Smooth muscle cell (in vitro differentiated cells): ENCODE data around the gene CATSPERD. TPM values are rescaled to one million over a fixed set of nuclear protein-coding genes. Genes with fewer than 3 reads are reported as not detected.
A peak's percentile ranks its signal among the peaks of the same experiment; 100 is the strongest.

Experiments used
- DNase-seq: peaks from one replicate; lab custom pipeline; 2025; ENCODE audit not compliant: unreplicated experiment; lab: John Stamatoyannopoulos, UW
- H2AFZ ChIP-seq: fragments of 200-600 bp; sonication (generic); 2 replicates; pipeline ENCODE4 v1.6.0; 2016; ENCODE audit warnings: antibody characterized with exemption, low read depth, mild to moderate bottlenecking
- H3F3A ChIP-seq: fragments of 200-600 bp; sonication (generic); 2 replicates; pipeline ENCODE4 v1.6.0; 2017; ENCODE audit warnings: antibody characterized with exemption, low read depth
- H3K27ac ChIP-seq: fragments of 200-600 bp; sonication (generic); 2 replicates; pipeline ENCODE4 v1.5.1; 2016; ENCODE audit warnings: low read depth, mild to moderate bottlenecking
- H3K27me3 ChIP-seq: fragments of 200-600 bp; sonication (generic); 2 replicates; pipeline ENCODE4 v1.6.1; 2016; ENCODE audit warnings: low read depth, mild to moderate bottlenecking
- H3K36me3 ChIP-seq: fragments of 200-600 bp; sonication (generic); 2 replicates; pipeline ENCODE4 v1.5.1; 2016; ENCODE audit warnings: low read depth
- H3K4me1 ChIP-seq: fragments of 200-600 bp; sonication (generic); 2 replicates; pipeline ENCODE4 v1.5.1; 2016; ENCODE audit warnings: low read depth
- H3K4me2 ChIP-seq: fragments of 200-600 bp; sonication (generic); 2 replicates; pipeline ENCODE4 v1.6.0; 2016; ENCODE audit warnings: mild to moderate bottlenecking
- H3K4me3 ChIP-seq: fragments of 200-600 bp; sonication (generic); 2 replicates; pipeline ENCODE4 v1.5.1; 2016; ENCODE audit warnings: mild to moderate bottlenecking
- H3K79me2 ChIP-seq: fragments of 200-600 bp; sonication (generic); 2 replicates; pipeline ENCODE4 v1.6.0; 2016; ENCODE audit warnings: low read depth, mild to moderate bottlenecking
- H3K9ac ChIP-seq: fragments of 200-600 bp; sonication (generic); 2 replicates; pipeline ENCODE4 v1.6.0; 2016; ENCODE audit warnings: low read depth
- H3K9me3 ChIP-seq: fragments of 200-600 bp; sonication (generic); replicated peaks from 2 replicates; pipeline ENCODE4 v1.5.1; 2016; ENCODE audit warnings: low read depth
- H4K20me1 ChIP-seq: fragments of 200-600 bp; sonication (generic); 2 replicates; pipeline ENCODE4 v1.6.0; 2016; ENCODE audit warnings: low read depth
- CTCF ChIP-seq: fragments of 200-600 bp; sonication (generic); IDR thresholded peaks from 2 replicates; pipeline ENCODE4 v1.5.1; 2017; ENCODE audit warnings: borderline replicate concordance, mild to moderate bottlenecking, antibody characterized with exemption; ENCODE audit not compliant: insufficient read depth, poor library complexity, severe bottlenecking
- WGBS: methylation state at CpG from one replicate; pipeline ENCODE4 v1.1.7; 2016; ENCODE audit warnings: low lambda C conversion rate; 5-methylcytosine and 5-hydroxymethylcytosine counted together
- polyA plus RNA-seq: library from polyadenylated mRNA; unstranded; fragments of >200 nt; fragmentation: Nextera tagmentation; extraction: Ambion mirVana; gene quantifications from 2 replicates; pipeline ENCODE4 v1.2.1, GENCODE V29; 2016
- total RNA-seq: library from RNA; depleted of rRNA; stranded (reverse); fragments of >200 nt; gene quantifications from 2 replicates; pipeline ENCODE4 v1.2.3, GENCODE V29; 2014

Gene CATSPERD
- total and polyA plus RNA-seq, 2 experiments from 2014 or later = not detected

DNA sequence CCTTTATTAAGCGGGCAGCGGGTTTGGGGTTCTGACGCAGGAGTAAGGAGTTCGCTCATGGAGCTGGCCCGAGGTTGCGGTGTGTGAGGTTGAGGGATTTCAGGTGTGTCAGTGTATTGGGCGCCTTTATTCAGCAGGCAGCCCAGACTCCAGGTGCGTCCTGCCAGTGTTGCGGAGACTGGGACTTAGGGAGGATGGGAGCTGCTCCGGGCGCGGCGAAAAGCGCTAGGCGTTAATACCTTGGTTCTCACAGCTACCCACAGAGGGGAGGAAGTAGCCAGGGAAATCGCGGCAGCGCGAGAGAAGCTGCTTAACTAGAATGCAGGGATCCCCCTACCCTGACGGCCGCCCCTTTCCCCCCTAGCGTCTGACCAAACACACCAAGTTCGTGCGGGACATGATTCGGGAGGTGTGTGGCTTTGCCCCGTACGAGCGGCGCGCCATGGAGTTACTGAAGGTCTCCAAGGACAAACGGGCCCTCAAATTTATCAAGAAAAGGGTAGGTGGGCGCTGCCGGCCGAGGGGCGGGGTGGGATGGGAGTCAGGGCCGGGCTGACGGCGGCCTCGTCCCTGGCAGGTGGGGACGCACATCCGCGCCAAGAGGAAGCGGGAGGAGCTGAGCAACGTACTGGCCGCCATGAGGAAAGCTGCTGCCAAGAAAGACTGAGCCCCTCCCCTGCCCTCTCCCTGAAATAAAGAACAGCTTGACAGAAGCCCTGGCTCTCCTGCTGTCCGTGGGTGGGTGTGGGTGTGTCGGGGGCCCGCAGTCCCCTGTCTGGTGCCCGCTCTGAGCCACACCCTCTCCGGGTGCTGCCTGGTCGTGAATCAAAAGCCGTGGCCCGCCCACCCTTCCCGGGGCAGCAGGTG is 29.2 kb upstream of the CATSPERD start:
- H2AFZ ChIP-seq = no peak overlapping the region
- H4K20me1 ChIP-seq = peaks cover 63% of the 10 kb centered on the region
- peak overlapping the region; percentile 90 for H3K4me2 ChIP-seq
- 8% methylated on average over 53 of the region's 54 CpGs for WGBS
- peak overlapping the region; percentile 69 for H3K27ac ChIP-seq
- TF ChIP-seq CTCF = no peak
- peaks cover 58% of the 10 kb centered on the region for H3K79me2 ChIP-seq
- no peaks in the 10 kb centered on the region for H3K36me3 ChIP-seq
- H3K9me3 ChIP-seq = no peaks in the 10 kb centered on the region
- no peak for DNase-seq
- H3K9ac ChIP-seq = peak overlapping the region; percentile 88
- peaks cover 14% of the 10 kb centered on the region for H3F3A ChIP-seq
- H3K4me1 ChIP-seq = peaks cover 10% of the 10 kb centered on the region
- H3K27me3 ChIP-seq = no peaks in the 10 kb centered on the region
- peak overlapping the region; percentile 74 for H3K4me3 ChIP-seq

DNA sequence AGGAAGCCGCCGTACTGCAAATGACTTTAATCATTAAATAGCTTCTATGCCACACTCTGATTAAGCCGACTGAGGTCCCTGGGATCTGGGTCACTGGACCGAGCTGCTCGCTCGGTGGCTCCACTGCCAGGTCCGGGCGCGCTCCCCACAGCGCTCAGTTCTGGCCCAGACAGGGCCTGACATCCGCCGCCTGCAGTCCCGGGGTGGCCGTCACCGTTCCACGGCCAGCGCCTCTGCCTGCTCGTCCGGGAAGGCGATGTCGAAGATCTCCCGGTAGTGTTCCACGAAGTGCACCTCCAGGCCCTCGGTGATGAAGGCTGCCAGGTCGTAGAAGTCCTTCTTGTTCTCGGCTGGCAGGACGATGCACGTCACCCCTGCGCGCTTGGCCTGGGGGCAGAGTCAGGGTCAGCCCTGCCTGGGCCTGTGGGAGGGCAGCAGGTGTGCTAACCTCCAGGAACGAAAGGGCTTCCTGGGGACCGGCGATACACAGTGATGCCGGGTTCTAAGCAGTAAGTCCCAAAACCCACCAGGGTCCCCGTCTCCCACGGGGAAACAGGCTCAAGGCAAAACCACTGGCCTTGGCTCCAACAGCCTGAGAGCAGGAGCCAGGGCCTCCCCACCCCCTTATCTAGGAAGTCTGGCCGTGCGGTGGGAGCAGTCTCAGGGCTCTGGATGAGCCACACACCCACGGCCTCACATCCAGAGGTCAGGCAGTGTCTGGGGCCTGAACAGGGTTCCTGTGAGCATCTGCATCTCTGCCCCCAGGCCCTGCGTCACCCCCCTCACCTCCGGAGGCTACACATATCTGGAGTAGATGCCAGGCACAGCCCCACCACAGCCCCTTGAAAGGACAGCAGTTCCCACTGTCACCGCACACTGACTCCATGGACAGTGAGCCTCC is 28.4 kb upstream of the CATSPERD start:
- peak overlapping the region; percentile 88 for H3K9ac ChIP-seq
- peaks cover 69% of the 10 kb centered on the region for H4K20me1 ChIP-seq
- WGBS = 83% methylated on average over 42 of the region's 42 CpGs

GRCh38 chr19:5692723-5693194 is 27.7 kb upstream of the CATSPERD start:
- no peak for TF ChIP-seq CTCF
- H3F3A ChIP-seq = peaks cover 14% of the 10 kb centered on the region
- no peak overlapping the region for H2AFZ ChIP-seq
- peaks cover 58% of the 10 kb centered on the region for H3K79me2 ChIP-seq
- H3K4me2 ChIP-seq = no peak overlapping the region
- 95% methylated on average over 7 of the region's 7 CpGs for WGBS
- no peak overlapping the region for H3K9ac ChIP-seq
- no peak overlapping the region for H3K4me3 ChIP-seq
- no peaks in the 10 kb centered on the region for H3K36me3 ChIP-seq
- H3K27me3 ChIP-seq = no peaks in the 10 kb centered on the region
- H3K27ac ChIP-seq = peak overlapping the region; percentile 69
- H4K20me1 ChIP-seq = peaks cover 76% of the 10 kb centered on the region
- no peak for DNase-seq
- no peaks in the 10 kb centered on the region for H3K9me3 ChIP-seq
- H3K4me1 ChIP-seq = peaks cover 10% of the 10 kb centered on the region

More for the DNA sequence above, 28.4 kb upstream of the CATSPERD start:
- Histone ChIP-seq H3K36me3 (no peaks in the 10 kb centered on the region), H3K9me3 (no peaks in the 10 kb centered on the region), H3K27me3 (no peaks in the 10 kb centered on the region), H3K4me1 (peaks cover 10% of the 10 kb centered on the region), H3K79me2 (peaks cover 58% of the 10 kb centered on the region), H3K4me2 (peak overlapping the region; percentile 90), H3K4me3 (peak overlapping the region; percentile 74), H2AFZ (no peak overlapping the region), H3K27ac (peak overlapping the region; percentile 69), H3F3A (peaks cover 14% of the 10 kb centered on the region)
- no peak for DNase-seq
- TF ChIP-seq CTCF = no peak
